Endothelial cell of umbilical vein (primary cell): Measurements from ENCODE around the gene ZNF462. TPM values are rescaled to one million over a fixed set of nuclear protein-coding genes. Genes with fewer than 3 reads are reported as not detected.

Source experiments
- BruUV-seq: library from RNA; stranded (reverse); fragments of 400-500 nt; replicated peaks from 2 replicates; lab custom pipeline; 2021; lab: Mats Ljungman, UMichigan
- CTCF ChIA-PET: fragments of 300-600, 350-600 bp; sonication (Branson Sonifier 250); formaldehyde crosslinking; loops from one replicate; lab custom pipeline; 2021; ENCODE audit warnings: antibody characterized with exemption, inconsistent platforms; lab: Charles Lee
- POLR2A ChIA-PET: fragments of 300-600, 350-600 bp; sonication (Branson Sonifier 250); formaldehyde crosslinking; loops from one replicate; lab custom pipeline; 2021; ENCODE audit warnings: antibody characterized with exemption, inconsistent platforms; lab: Charles Lee
- DNase-seq: peaks from one replicate; pipeline ENCODE4 v3.0.0-alpha.2; 2011; ENCODE audit warnings: low read depth, low spot score
- FAIRE-seq: peaks from 2 replicates; lab custom pipeline; 2011; peaks lifted over from hg19 to GRCh38; lab: Jason Lieb, UNC
- H2AFZ ChIP-seq: 2 replicates; pipeline ENCODE4 v1.6.0; 2012; ENCODE audit warnings: low read depth, low read length, control low read depth, inconsistent platforms
- H3K27ac ChIP-seq: 2 replicates; pipeline ENCODE4 v1.5.1; 2011; ENCODE audit warnings: low read depth, mild to moderate bottlenecking, control low read depth, low read length, moderate library complexity; ENCODE audit not compliant: insufficient read depth
- H3K27me3 ChIP-seq, 2 experiments: 2 replicates each; pipeline versions ENCODE4 v1.6.0 to v1.6.1; 2011; ENCODE audit warnings: low read length in 2 of 2, mixed read lengths in 1 of 2; ENCODE audit not compliant: control insufficient read depth in 2 of 2, insufficient read depth in 2 of 2
- H3K36me3 ChIP-seq, 2 experiments: 2 replicates in 1 of 2; 3 replicates in 1 of 2; pipeline ENCODE4 v1.5.1; 2011; ENCODE audit warnings: low read length in 2 of 2, mild to moderate bottlenecking in 1 of 2, moderate library complexity in 1 of 2; ENCODE audit not compliant: control insufficient read depth in 2 of 2, insufficient read depth in 2 of 2; ENCODE audit errors: extremely low read depth in 1 of 2
- H3K4me1 ChIP-seq: 3 replicates; pipeline ENCODE4 v1.5.1; 2011; ENCODE audit warnings: mild to moderate bottlenecking, low read length; ENCODE audit not compliant: control insufficient read depth, insufficient read depth; ENCODE audit errors: extremely low read depth
- H3K4me2 ChIP-seq: 2 replicates; pipeline ENCODE4 v1.6.1; 2011; ENCODE audit warnings: low read length, control low read depth, mixed read lengths; ENCODE audit not compliant: insufficient read depth
- H3K4me3 ChIP-seq, 3 experiments: fragments of 200-600 bp in 1 of 3; sonication (generic), shearing (Covaris generic) in 1 of 3; replicated peaks in 1 of 3; 2 replicates each; pipeline ENCODE4 v1.5.1; 2011 to 2016; ENCODE audit warnings: control low read depth in 3 of 3, low read length in 3 of 3, mild to moderate bottlenecking in 2 of 3, inconsistent platforms in 1 of 3, low read depth in 1 of 3, moderate library complexity in 1 of 3; ENCODE audit not compliant: insufficient read depth in 1 of 3
- H3K79me2 ChIP-seq: 2 replicates; pipeline ENCODE4 v1.6.0; 2012; ENCODE audit warnings: low read length, inconsistent platforms; ENCODE audit not compliant: control insufficient read depth, insufficient read depth
- H3K9ac ChIP-seq: replicated peaks from 2 replicates; pipeline ENCODE3; 2011; ENCODE audit warnings: low read length, control low read depth; ENCODE audit not compliant: insufficient read depth; ENCODE audit errors: extremely low read depth
- H3K9me1 ChIP-seq: replicated peaks from 3 replicates; pipeline ENCODE4 v1.6.0; 2011; ENCODE audit warnings: mild to moderate bottlenecking, low read length; ENCODE audit not compliant: control insufficient read depth, insufficient read depth; ENCODE audit errors: extremely low read depth
- H3K9me3 ChIP-seq: replicated peaks from 2 replicates; pipeline ENCODE4 v1.5.1; 2012; ENCODE audit warnings: low read length, inconsistent platforms; ENCODE audit not compliant: control insufficient read depth, insufficient read depth
- H4K20me1 ChIP-seq: replicated peaks from 2 replicates; pipeline ENCODE3; 2011; ENCODE audit warnings: mild to moderate bottlenecking, low read length; ENCODE audit not compliant: control insufficient read depth, insufficient read depth; ENCODE audit errors: extremely low read depth
- EZH2 ChIP-seq: IDR thresholded peaks from 2 replicates; pipeline ENCODE4 v1.6.1; 2012; ENCODE audit warnings: borderline replicate concordance, low read depth, mild to moderate bottlenecking, moderate library complexity, low read length, inconsistent platforms; ENCODE audit not compliant: severe bottlenecking
- FOS ChIP-seq: IDR thresholded peaks from 2 replicates; pipeline ENCODE4 v1.6.1; 2011; ENCODE audit warnings: mild to moderate bottlenecking, low read length, moderate library complexity, borderline replicate concordance; ENCODE audit not compliant: insufficient read depth
- GATA2 ChIP-seq: IDR thresholded peaks from 2 replicates; pipeline ENCODE4 v1.7.0; 2011; ENCODE audit warnings: low read depth, mild to moderate bottlenecking, moderate library complexity, mixed read lengths, low read length; ENCODE audit not compliant: insufficient read length, insufficient read depth
- JUN ChIP-seq: IDR thresholded peaks from 2 replicates; pipeline ENCODE4 v1.6.1; 2011; ENCODE audit warnings: borderline replicate concordance, low read depth; ENCODE audit not compliant: insufficient read length, insufficient read depth
- MYC ChIP-seq: IDR thresholded peaks from one replicate; pipeline ENCODE4 v1.6.1; 2011; ENCODE audit warnings: mild to moderate bottlenecking, low read depth, low read length
- POLR2A ChIP-seq: IDR thresholded peaks from 2 replicates; pipeline ENCODE4 v1.6.1; 2012; ENCODE audit warnings: low read depth, mild to moderate bottlenecking, control low read depth, low read length
- POLR2AphosphoS5 ChIP-seq: IDR thresholded peaks from 2 replicates; pipeline ENCODE4 v1.6.1; 2012; ENCODE audit warnings: low read depth, mild to moderate bottlenecking, control low read depth, low read length, moderate library complexity; ENCODE audit not compliant: insufficient read depth
- dilution Hi-C: fragments of 300-500 bp; cut with MboI; formaldehyde crosslinking; loops from one replicate; pipeline ENCODE4 v1.15.0; 2019; ENCODE audit warnings: low sequenced_read_pairs; ENCODE audit not compliant: extremely low pct_ligation_motif_present
- intact Hi-C: fragments of 100-400 bp; cut with micrococcal nuclease; formaldehyde crosslinking; loops from one replicate; pipeline ENCODE4 v1.10.0; 2022
- polyA plus RNA-seq, 4 experiments: library from polyadenylated mRNA; depleted of rRNA in 3 of 4; stranded (reverse) in 3 of 4; unstranded in 1 of 4; fragments of >200 nt; gene quantifications; 2 replicates each; pipeline versions ENCODE4 v1.2.1 to v1.2.3, GENCODE V29; 2011 to 2012; ENCODE audit warnings: missing spikeins in 1 of 4
- total RNA-seq: library from RNA; stranded (reverse); gene quantifications from 2 replicates; pipeline ENCODE4 v1.2.3, GENCODE V29; 2021
- TF ChIP-seq, protein P1 (sequence below), 2 donors: IDR thresholded peaks; 1 replicate in 1 of 2; 2 replicates in 1 of 2; pipeline ENCODE4 v1.5.1; 2011; ENCODE audit warnings: low read length in 2 of 2, mild to moderate bottlenecking in 2 of 2, moderate library complexity in 2 of 2, control low read depth in 1 of 2, inconsistent platforms in 1 of 2, low read depth in 1 of 2; ENCODE audit not compliant: insufficient read depth in 1 of 2; ENCODE audit errors: extremely low read depth in 1 of 2
- TF ChIP-seq, protein P2 (sequence below): IDR thresholded peaks from 2 replicates; pipeline ENCODE4 v1.6.1; 2011; ENCODE audit not compliant: insufficient read depth, insufficient read length

ZNF462 gene
- total and polyA plus RNA-seq, 2 donors (not counting 3 experiments of a cell fraction or from before 2014, with no cell fraction given): 6.2 to 24.7 TPM

DNA sequence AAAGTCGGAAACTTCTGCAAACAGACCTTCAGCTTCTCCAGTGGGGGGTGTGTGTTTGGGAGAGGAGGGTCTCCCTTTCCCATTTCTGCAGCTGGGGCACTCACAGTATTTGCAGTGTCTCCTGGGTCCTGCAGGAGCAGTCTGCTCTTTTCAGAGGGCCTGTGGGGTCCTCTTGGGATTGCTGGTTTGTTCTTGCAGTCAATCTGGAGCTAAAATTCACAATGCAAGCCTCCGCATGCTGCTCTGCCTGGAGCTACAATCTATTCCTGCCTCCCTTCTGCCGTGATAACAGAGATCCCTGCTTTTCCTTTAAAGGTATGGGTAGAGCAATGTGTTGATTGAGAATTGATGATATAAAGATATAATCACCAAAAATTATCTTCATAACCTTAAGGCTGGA is 43.2 kb downstream of the ZNF462 start:
- dilution Hi-C loops: no loop called here
- no peaks in the 10 kb centered on the region for H3K27me3 ChIP-seq
- TF ChIP-seq EZH2: no peak
- no peak for TF ChIP-seq MYC
- TF ChIP-seq FOS: no peak
- TF ChIP-seq, protein P1, sequence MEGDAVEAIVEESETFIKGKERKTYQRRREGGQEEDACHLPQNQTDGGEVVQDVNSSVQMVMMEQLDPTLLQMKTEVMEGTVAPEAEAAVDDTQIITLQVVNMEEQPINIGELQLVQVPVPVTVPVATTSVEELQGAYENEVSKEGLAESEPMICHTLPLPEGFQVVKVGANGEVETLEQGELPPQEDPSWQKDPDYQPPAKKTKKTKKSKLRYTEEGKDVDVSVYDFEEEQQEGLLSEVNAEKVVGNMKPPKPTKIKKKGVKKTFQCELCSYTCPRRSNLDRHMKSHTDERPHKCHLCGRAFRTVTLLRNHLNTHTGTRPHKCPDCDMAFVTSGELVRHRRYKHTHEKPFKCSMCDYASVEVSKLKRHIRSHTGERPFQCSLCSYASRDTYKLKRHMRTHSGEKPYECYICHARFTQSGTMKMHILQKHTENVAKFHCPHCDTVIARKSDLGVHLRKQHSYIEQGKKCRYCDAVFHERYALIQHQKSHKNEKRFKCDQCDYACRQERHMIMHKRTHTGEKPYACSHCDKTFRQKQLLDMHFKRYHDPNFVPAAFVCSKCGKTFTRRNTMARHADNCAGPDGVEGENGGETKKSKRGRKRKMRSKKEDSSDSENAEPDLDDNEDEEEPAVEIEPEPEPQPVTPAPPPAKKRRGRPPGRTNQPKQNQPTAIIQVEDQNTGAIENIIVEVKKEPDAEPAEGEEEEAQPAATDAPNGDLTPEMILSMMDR (IDR thresholded peaks at IDR 0.05; ENCODE audit: extremely low read depth in 1 of 2, insufficient read depth in 1 of 2, low read depth in 1 of 2, low read length in 2 of 2): no peak
- no peak for TF ChIP-seq JUN
- no peak for TF ChIP-seq GATA2
- no peak for TF ChIP-seq POLR2A
- TF ChIP-seq, protein P2, sequence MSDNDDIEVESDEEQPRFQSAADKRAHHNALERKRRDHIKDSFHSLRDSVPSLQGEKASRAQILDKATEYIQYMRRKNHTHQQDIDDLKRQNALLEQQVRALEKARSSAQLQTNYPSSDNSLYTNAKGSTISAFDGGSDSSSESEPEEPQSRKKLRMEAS: no peak
- no peak for TF ChIP-seq POLR2AphosphoS5
- no peak overlapping the region for H3K4me3 ChIP-seq
- DNase-seq: no peak
- no peaks in the 10 kb centered on the region for H3K9me1 ChIP-seq
- intact Hi-C loops: no loop called here
- no peaks in the 10 kb centered on the region for H4K20me1 ChIP-seq
- no peaks in the 10 kb centered on the region for H3K4me1 ChIP-seq
- no TSS peak for BruUV-seq
- H3K9ac ChIP-seq: no peak overlapping the region
- ChIA-PET CTCF (no interaction called here), POLR2A (no interaction called here)
- H3K79me2 ChIP-seq: no peaks in the 10 kb centered on the region
- no peak overlapping the region for H3K4me2 ChIP-seq
- no peak for FAIRE-seq
- H3K9me3 ChIP-seq: no peaks in the 10 kb centered on the region
- H3K27ac ChIP-seq: no peak overlapping the region
- H3K36me3 ChIP-seq: no peaks in the 10 kb centered on the region
- H2AFZ ChIP-seq: no peak overlapping the region
